Activated T-cell treated with anti-CD3 and anti-CD28 coated beads, Interleukin-2, amount 50 U/mL, for 4 hours (primary cell): ENCODE data around the gene HERC2. TPM values are rescaled to one million over a fixed set of nuclear protein-coding genes. Genes with fewer than 3 reads are reported as not detected.
"Not testable (repeated sequence)": the region's sequence is repeated elsewhere in the genome, so short reads cannot be mapped to it uniquely, and the experiment has no call there.

Source experiments
- ATAC-seq, 2 donors: fragments of 200-7000 bp; cut with Tn5 transposase; one replicate each; pipeline ENCODE4 v1.10.0; 2021
- DNase-seq: peaks from one replicate; pipeline ENCODE4 v3.0.0-alpha.2; 2020
- H3K27me3 Mint-ChIP-seq: one replicate; pipeline ENCODE4 v1.8.0; 2021; ENCODE audit warnings: low read depth, mixed read lengths
- H3K36me3 Mint-ChIP-seq: one replicate; pipeline ENCODE4 v1.8.0; 2022; ENCODE audit warnings: mixed read lengths; ENCODE audit not compliant: insufficient read depth
- H3K4me1 Mint-ChIP-seq: one replicate; pipeline ENCODE4 v1.8.0; 2021; ENCODE audit warnings: low read depth, mixed read lengths
- H3K4me3 Mint-ChIP-seq: one replicate; pipeline ENCODE4 v1.8.0; 2021; ENCODE audit warnings: mild to moderate bottlenecking, moderate library complexity, mixed read lengths
- H3K9me3 Mint-ChIP-seq: one replicate; pipeline ENCODE4 v1.8.0; 2021; ENCODE audit warnings: mixed read lengths
- total RNA-seq, 3 donors: library from RNA; stranded (reverse); gene quantifications; one replicate each; pipeline ENCODE4 v1.2.1, GENCODE V29; 2021

HERC2 gene
- total RNA-seq, 3 donors from 2014 or later: 20.3 to 27.8 (median 23.5) TPM

DNA sequence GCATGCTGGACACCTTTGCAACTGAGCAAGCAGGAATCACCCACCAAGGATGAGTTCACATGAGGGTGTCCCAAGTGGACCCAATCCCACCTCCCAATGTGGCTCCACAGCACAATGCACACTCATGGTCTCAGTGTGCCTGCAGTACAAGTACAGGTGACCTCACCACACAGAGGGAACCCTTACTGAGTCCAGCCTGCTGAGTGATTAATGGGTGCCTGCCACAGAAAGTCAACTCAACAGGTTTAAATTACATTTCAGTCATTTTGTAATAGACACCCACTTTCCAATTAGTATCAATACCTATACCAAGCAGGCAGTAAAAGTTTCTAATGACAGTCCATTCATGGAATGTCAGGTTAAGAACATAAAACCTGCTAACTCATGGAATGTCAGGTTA is 59.5 kb downstream of the HERC2 start:
- DNase-seq (no peak), ATAC-seq (no peak)
- Mint-ChIP-seq H3K4me3 (no peak overlapping the region), H3K9me3 (no peaks in the 10 kb centered on the region), H3K4me1 (peaks cover 7% of the 10 kb centered on the region), H3K27me3 (no peaks in the 10 kb centered on the region), H3K36me3 (peaks cover 43% of the 10 kb centered on the region)

DNA sequence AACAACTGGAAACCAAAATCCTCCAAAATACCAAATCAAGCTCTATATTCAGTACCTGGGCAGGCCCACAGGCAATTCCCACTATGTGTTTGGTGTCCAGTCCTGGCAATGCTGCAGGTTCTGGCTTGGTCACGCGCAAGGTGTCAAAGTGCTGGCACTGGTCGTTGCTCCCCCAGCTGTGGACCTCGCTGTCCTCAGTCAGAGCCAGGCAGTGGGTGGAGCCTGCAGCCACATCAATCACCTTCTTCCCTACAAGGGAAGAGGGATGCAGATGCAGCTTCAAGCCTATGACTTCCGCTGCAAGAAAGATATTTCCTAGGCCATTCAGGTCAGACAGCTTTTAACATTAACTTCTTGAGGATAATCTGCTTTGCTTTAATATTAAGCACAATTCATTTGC is 61.3 kb downstream of the HERC2 start:
- no peak for DNase-seq
- H3K27me3 Mint-ChIP-seq: no peaks in the 10 kb centered on the region
- no peaks in the 10 kb centered on the region for H3K9me3 Mint-ChIP-seq
- peaks cover 7% of the 10 kb centered on the region for H3K4me1 Mint-ChIP-seq
- peaks cover 48% of the 10 kb centered on the region for H3K36me3 Mint-ChIP-seq
- H3K4me3 Mint-ChIP-seq: no peak overlapping the region
- no peak for ATAC-seq

DNA sequence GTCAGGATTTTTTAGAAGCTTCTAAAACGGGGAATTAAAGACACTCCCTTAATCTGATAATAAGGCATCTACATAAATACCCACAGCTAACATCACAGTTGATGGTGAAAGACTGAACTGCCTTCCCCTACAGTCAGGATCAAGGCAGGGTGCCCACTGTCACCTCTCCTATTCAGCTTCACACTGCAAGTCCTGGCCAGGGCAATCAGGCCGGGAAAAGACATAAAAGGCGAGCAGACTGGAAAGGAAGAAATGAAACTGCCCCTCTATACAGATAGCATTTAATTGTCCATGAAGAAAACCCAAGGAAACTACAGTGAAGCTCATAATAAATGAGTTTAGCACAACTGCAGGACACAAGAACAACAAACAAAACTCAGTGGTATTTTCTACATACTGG is 61.7 kb downstream of the HERC2 start:
- Mint-ChIP-seq H3K36me3 (peaks cover 51% of the 10 kb centered on the region), H3K9me3 (no peaks in the 10 kb centered on the region), H3K4me1 (peaks cover 7% of the 10 kb centered on the region), H3K27me3 (no peaks in the 10 kb centered on the region), H3K4me3 (no peak overlapping the region)
- DNase-seq (no peak), ATAC-seq (no peak)

DNA sequence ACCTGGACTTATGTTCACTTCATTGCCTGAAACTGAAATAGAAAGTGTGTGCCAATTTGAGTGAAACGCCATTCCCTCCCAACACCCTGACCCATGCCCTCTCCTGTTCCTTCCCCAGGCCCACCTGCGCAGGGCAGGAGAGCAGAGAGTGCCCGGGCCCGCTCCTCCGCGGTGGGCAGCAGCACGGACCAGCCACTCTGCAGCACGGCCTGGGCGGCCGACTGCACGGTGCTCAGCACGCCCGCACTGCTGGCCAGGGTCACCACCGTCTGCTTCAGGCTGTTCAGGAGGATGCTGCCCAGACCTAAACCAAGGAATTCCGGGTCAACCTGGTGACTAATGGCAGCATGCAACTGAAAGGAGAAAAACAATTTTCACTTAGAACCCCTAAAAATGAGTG is 66.0 kb downstream of the HERC2 start:
- H3K4me1 Mint-ChIP-seq: peaks cover under 1% of the 10 kb centered on the region
- H3K36me3 Mint-ChIP-seq: peaks cover 47% of the 10 kb centered on the region
- H3K9me3 Mint-ChIP-seq: no peaks in the 10 kb centered on the region
- ATAC-seq (no peak), DNase-seq (no peak)
- no peaks in the 10 kb centered on the region for H3K27me3 Mint-ChIP-seq
- H3K4me3 Mint-ChIP-seq: no peak overlapping the region

DNA sequence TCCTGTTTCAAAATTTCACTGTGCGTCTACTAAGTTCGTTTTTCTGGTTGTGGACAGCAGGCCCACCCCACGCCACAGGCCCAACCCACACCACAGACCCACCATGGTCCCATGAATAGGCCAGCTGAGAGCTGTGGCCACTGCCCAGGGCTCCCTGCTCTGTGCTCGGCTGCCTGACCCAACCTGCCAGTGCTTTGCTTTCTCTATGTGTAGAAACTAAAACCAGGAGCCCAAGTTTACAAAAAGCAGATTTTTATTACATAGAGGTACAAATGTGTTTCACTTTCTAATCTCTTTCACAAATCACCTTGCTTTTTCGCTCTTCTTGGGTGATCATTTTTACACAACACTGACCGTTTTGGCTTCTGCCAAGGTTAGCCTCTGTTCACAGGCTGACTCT is 69.1 kb downstream of the HERC2 start:
- Mint-ChIP-seq H3K9me3 (peaks cover 4% of the 10 kb centered on the region), H3K27me3 (no peaks in the 10 kb centered on the region), H3K36me3 (peaks cover 55% of the 10 kb centered on the region), H3K4me3 (no peak overlapping the region), H3K4me1 (no peaks in the 10 kb centered on the region)
- ATAC-seq (no peak), DNase-seq (no peak)

DNA sequence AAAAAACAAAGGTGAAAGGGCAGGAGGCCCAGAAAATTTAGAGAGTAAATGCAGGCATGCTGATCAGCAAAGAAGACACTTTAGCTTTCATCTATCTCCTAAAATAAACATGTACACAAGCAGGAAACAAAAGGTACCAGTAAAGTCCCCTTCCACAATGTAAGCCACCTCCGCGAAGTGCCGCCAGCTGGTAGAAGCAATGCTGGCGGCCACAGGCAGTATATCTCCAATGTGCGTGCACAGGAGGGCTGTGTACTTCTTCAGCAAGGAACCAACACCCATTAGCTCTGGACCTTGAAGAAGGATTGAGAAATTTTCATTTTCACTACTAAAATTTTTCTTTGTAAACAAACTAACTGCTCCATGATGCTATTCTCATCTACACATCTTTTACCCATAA is 75.4 kb downstream of the HERC2 start:
- H3K9me3 Mint-ChIP-seq: peaks cover 11% of the 10 kb centered on the region
- ATAC-seq (no peak), DNase-seq (no peak)
- no peaks in the 10 kb centered on the region for H3K4me1 Mint-ChIP-seq
- H3K4me3 Mint-ChIP-seq: no peak overlapping the region
- no peaks in the 10 kb centered on the region for H3K27me3 Mint-ChIP-seq
- H3K36me3 Mint-ChIP-seq: peaks cover 59% of the 10 kb centered on the region

DNA sequence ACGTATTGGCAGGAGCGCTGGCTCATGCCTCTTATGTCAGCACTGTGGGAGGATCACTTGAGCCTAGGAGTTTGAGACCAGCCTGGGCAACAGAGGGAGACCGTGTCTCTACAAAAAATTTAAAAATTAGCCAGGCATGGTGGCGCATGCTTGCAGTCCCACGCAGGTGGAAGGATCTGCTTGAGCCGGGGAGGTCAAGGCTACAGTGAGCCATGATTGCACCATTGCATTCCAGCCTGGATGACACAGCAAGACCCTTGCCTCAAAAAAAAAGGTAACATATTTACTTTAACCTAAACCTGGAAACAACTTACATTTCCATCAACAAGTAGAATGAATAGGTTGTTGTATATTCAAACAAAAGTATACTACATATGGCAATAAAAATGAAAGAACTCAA is 78.1 kb downstream of the HERC2 start:
- peaks cover 7% of the 10 kb centered on the region for H3K9me3 Mint-ChIP-seq
- peaks cover 58% of the 10 kb centered on the region for H3K36me3 Mint-ChIP-seq
- H3K27me3 Mint-ChIP-seq: no peaks in the 10 kb centered on the region

DNA sequence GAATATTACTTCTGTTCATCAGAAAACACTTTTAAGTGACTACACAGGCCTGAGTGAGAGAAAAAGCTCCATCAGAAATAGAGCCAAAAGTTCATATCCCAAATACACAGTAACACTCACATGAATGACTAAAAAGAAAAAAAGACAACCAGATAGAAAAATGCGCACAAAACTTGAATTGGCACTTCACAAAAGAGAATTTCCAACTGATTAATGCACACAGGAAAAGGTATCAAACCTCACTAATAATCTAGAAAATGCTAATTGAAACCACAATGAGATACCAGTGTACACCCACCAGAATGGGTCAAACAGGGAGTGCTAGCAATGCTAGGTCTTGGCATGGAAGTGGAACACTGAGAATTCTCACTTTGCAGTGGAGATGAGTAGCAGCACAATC is 78.6 kb downstream of the HERC2 start:
- no peaks in the 10 kb centered on the region for H3K4me1 Mint-ChIP-seq
- H3K4me3 Mint-ChIP-seq: no peak overlapping the region
- H3K36me3 Mint-ChIP-seq: peaks cover 55% of the 10 kb centered on the region
- no peaks in the 10 kb centered on the region for H3K27me3 Mint-ChIP-seq
- H3K9me3 Mint-ChIP-seq: peaks cover 7% of the 10 kb centered on the region
- no peak for DNase-seq
- no peak for ATAC-seq

More for the DNA sequence above, 78.1 kb downstream of the HERC2 start:
- H3K4me3 Mint-ChIP-seq: no peak overlapping the region
- ATAC-seq (no peak), DNase-seq (no peak)
- no peaks in the 10 kb centered on the region for H3K4me1 Mint-ChIP-seq

DNA sequence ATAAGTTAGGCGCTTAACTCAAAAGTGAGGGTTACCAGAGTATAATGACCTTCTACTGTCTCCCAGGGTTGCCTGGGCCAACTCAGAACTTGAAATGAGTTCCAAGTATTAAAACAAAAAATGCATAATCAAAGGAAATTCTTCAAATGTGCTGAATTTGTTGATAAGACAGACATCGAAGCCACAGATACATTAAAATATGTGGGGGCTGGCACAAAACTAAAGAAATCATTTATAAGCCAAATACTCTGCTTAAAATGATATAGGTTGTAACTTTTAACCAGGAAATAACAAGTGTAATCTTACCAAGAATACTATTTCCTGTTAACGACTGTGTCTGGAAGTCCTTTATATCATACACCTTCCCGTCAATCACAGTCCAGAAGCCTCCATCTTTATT is 83.7 kb downstream of the HERC2 start:
- H3K36me3 Mint-ChIP-seq: peaks cover 34% of the 10 kb centered on the region
- H3K4me1 Mint-ChIP-seq, DNase-seq, H3K9me3 Mint-ChIP-seq, ATAC-seq, H3K4me3 Mint-ChIP-seq, H3K27me3 Mint-ChIP-seq: not testable (repeated sequence)

DNA sequence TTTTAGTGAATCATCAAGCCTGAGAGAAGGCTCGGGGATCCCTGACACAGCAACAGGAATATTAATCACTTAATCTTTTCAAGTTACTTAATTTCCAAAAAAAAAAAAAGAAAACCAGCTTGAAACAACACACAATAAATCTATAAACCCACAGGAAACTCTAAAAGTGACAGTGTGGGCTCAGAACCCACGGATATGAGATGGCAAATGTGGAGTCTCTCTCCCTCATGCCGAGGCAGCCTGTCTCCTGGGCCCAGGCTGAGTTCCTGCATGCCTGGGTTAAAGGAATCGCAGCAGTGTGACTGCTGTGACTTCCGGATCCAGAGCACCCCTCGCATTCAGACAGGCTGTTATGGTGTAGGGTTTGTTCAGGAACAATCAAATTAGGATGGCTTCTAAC is 90.2 kb downstream of the HERC2 start:
- not testable (repeated sequence) for H3K4me1 Mint-ChIP-seq, H3K4me3 Mint-ChIP-seq, H3K9me3 Mint-ChIP-seq, H3K27me3 Mint-ChIP-seq, DNase-seq, ATAC-seq
- peaks cover 30% of the 10 kb centered on the region for H3K36me3 Mint-ChIP-seq

DNA sequence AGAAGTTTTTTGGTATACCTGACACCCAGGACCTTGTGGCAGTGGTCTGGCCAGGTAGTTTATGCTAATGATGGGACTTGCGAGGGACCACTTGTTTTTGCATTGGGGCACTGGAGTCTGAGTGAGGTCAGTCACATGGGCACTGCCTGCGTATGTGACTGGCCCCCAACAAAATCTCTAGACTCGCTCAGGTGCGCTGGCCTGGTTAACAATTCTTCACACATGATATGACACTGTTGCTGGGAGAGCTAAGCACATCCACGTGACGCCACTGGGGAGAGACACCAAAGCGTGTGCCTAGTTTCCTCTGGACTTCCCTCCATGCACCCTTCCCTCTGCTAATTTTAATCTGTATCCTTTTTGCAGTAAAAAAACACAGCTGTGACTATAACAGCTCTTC is 90.6 kb downstream of the HERC2 start:
- peaks cover 33% of the 10 kb centered on the region for H3K36me3 Mint-ChIP-seq
- not testable (repeated sequence) for ATAC-seq, H3K4me1 Mint-ChIP-seq, H3K9me3 Mint-ChIP-seq, H3K27me3 Mint-ChIP-seq, DNase-seq, H3K4me3 Mint-ChIP-seq

DNA sequence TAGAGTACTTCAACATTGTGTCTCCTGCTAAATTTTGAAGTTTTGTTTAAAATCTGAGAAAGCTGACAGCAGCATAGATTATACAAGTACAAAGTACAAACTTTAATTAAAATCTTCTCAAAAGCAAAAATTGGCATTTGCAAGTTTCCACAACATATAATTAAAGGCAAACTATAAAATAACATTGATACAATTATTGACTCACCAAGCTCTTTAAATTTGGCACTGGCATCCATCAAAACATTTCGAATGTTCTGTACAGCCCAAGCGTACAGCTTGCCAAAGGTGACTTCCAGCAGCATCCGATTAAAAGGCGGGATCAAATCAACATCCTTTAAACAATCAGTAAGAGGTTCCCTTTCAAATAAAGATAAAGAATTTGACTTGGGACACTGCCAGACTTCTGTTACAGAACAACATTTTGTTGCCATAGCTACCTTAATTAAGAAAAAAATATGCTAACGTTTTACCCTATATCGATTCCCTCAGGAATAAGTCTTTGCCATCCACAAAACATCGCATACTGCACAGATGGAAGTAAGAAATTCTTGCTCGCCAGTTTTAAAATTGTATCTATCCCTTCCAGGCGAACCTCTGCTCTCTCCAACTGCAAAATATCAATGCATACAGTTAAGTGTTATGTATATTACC is 92.9 kb downstream of the HERC2 start:
- not testable (repeated sequence) for H3K27me3 Mint-ChIP-seq, H3K4me3 Mint-ChIP-seq, H3K9me3 Mint-ChIP-seq, ATAC-seq, H3K4me1 Mint-ChIP-seq, DNase-seq
- peaks cover 40% of the 10 kb centered on the region for H3K36me3 Mint-ChIP-seq

DNA sequence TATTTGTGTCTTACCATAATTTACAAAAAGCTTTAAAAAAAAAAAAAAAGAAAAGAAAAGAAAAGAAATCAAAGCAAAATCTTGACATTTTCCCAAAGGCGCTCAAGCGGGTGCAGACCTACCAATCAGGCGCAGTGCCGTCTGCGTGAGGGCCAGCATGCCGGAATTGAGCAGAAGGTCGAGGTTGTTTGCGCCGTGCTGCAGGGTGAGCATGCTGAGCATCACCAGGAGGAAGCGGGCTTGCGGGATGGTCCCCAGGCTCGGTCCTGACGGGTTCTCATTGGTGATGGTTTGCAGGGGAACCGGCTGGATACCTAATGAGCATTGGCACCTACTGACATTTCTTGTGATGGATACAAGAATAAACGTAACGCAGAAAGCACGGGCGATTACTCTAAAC is 93.9 kb downstream of the HERC2 start:
- no peak for DNase-seq
- no peak overlapping the region for H3K4me3 Mint-ChIP-seq
- H3K9me3 Mint-ChIP-seq: no peaks in the 10 kb centered on the region
- no peaks in the 10 kb centered on the region for H3K27me3 Mint-ChIP-seq
- no peak for ATAC-seq
- H3K4me1 Mint-ChIP-seq: no peaks in the 10 kb centered on the region
- peaks cover 39% of the 10 kb centered on the region for H3K36me3 Mint-ChIP-seq

DNA sequence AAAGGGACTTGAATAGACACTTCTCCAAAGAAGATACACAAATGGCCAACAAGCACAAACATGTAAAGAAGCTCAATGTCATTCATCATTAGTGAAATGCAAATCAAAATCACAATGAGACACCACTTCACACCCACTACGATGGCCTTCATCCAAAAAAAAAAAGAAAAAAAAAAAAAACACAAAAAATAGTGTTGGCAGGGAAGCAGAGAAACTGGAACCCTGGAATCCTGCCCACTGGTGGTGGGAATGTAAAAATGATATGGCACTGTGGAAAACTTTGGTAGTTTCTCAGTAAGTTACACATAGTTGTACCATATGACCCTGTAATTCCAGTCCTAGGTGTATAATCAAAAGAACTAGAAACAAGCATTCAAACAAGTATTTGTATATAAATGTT is 94.7 kb downstream of the HERC2 start:
- not testable (repeated sequence) for H3K9me3 Mint-ChIP-seq, H3K4me3 Mint-ChIP-seq, DNase-seq, ATAC-seq, H3K4me1 Mint-ChIP-seq, H3K27me3 Mint-ChIP-seq
- peaks cover 35% of the 10 kb centered on the region for H3K36me3 Mint-ChIP-seq

DNA sequence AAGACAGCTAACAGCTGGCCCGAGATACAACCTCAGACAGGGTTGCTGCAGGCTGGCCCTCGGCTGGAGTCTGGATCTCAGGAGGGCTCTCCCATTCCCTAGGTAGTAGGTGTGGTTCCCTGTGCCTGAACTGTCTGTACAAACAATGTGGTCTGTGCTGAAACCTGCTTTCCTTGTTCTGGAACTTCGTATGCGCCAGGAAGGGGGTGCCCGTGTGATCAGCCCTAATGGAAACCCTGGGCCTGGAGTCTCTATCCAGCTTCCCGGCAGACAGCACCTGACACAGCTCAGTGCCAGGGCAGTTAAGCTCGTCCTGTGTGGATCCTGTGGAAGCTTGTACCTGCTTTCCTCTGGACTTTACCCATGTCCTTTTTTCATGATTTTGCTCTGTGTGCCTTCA is 99.4 kb downstream of the HERC2 start:
- H3K4me1 Mint-ChIP-seq, H3K4me3 Mint-ChIP-seq, H3K9me3 Mint-ChIP-seq, ATAC-seq, H3K27me3 Mint-ChIP-seq, DNase-seq: not testable (repeated sequence)
- H3K36me3 Mint-ChIP-seq: peaks cover 39% of the 10 kb centered on the region

DNA sequence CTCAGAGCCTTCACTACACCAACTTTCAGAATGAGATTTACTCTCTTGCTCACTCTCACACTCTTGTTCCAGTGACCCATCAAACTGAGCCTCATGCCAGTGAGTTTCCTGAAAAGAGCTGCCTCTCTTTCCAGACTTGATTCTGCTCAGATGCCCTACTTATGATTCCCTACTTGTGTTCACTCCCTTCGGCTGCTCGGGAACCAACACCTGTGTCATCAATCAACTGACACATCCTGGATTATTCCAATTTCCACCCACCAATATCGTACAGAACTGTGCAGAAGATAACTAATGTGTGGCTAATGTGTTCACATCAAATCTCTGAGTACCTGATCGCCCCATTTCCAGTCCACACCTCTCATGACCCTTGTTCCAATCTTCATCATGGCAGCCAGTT is 100.3 kb downstream of the HERC2 start:
- not testable (repeated sequence) for DNase-seq, H3K4me3 Mint-ChIP-seq, H3K4me1 Mint-ChIP-seq, H3K9me3 Mint-ChIP-seq, ATAC-seq, H3K27me3 Mint-ChIP-seq
- peaks cover 37% of the 10 kb centered on the region for H3K36me3 Mint-ChIP-seq
